IMR-90 (cell line): Measurements from ENCODE around the gene DENND6A. TPM values are rescaled to one million over a fixed set of nuclear protein-coding genes. Genes with fewer than 3 reads are reported as not detected.

Experiments
- ATAC-seq: fragments of 200-7000 bp; cut with Tn5 transposase; 2 replicates; pipeline ENCODE4 v1.9.1; 2020; ENCODE audit warnings: low read depth, mild to moderate bottlenecking, moderate library complexity
- BruUV-seq: library from RNA; stranded (reverse); fragments of 400-500 nt; replicated peaks from 2 replicates; lab custom pipeline; 2021; lab: Mats Ljungman, UMichigan
- CTCF ChIA-PET: fragments of 300-600 bp; formaldehyde crosslinking; extraction: SDS; loops from one replicate; lab custom pipeline; 2021; ENCODE audit warnings: antibody characterized with exemption; lab: Yijun Ruan, JAX
- POLR2A ChIA-PET: fragments of 300-600 bp; sonication (Branson Sonifier 250); formaldehyde crosslinking; loops from one replicate; lab custom pipeline; 2022; ENCODE audit warnings: antibody characterized with exemption; ENCODE audit not compliant: unreplicated experiment; lab: Charles Lee
- DNase-seq: peaks from one replicate; pipeline ENCODE4 v3.0.0; 2013
- H2AFZ ChIP-seq: replicated peaks from 2 replicates; pipeline ENCODE3; 2013; ENCODE audit warnings: low read length, mild to moderate bottlenecking; ENCODE audit not compliant: poor library complexity
- H2AK5ac ChIP-seq: 2 replicates; pipeline ENCODE4 v1.6.1; 2013; ENCODE audit warnings: low read depth, low read length, inconsistent platforms
- H2AK9ac ChIP-seq: replicated peaks from 2 replicates; pipeline ENCODE3; 2013; ENCODE audit warnings: mild to moderate bottlenecking, low read depth, low read length, moderate library complexity; ENCODE audit not compliant: poor library complexity
- H2BK120ac ChIP-seq: 2 replicates; pipeline ENCODE4 v1.6.1; 2013; ENCODE audit warnings: low read depth, low read length, inconsistent platforms
- H2BK15ac ChIP-seq: 3 replicates; pipeline ENCODE4 v1.6.1; 2013; ENCODE audit warnings: low read depth, low read length, inconsistent platforms
- H2BK20ac ChIP-seq: 2 replicates; pipeline ENCODE4 v1.6.1; 2013; ENCODE audit warnings: low read depth, mild to moderate bottlenecking, inconsistent platforms, low read length, moderate library complexity
- H2BK5ac ChIP-seq: 2 replicates; pipeline ENCODE4 v1.6.1; 2013; ENCODE audit warnings: mild to moderate bottlenecking, low read depth, low read length, inconsistent platforms; ENCODE audit not compliant: poor library complexity, severe bottlenecking
- H3K14ac ChIP-seq: replicated peaks from 2 replicates; pipeline ENCODE4 v1.6.1; 2013; ENCODE audit warnings: low read depth, low read length, inconsistent platforms
- H3K18ac ChIP-seq: 2 replicates; pipeline ENCODE4 v1.6.1; 2013; ENCODE audit warnings: low read depth, low read length, control low read depth
- H3K23ac ChIP-seq: 2 replicates; pipeline ENCODE4 v1.6.1; 2013; ENCODE audit warnings: low read depth, low read length, inconsistent platforms
- H3K27ac ChIP-seq: 2 replicates; pipeline ENCODE4 v1.5.1; 2013; ENCODE audit warnings: mild to moderate bottlenecking, control low read depth, low read length; ENCODE audit not compliant: insufficient read depth
- H3K27me3 ChIP-seq: 2 replicates; pipeline ENCODE4 v1.6.1; 2013; ENCODE audit warnings: low read length; ENCODE audit not compliant: control insufficient read depth, insufficient read depth
- H3K36me3 ChIP-seq: 2 replicates; pipeline ENCODE4 v1.6.1; 2013; ENCODE audit warnings: low read length, mixed read lengths; ENCODE audit not compliant: control insufficient read depth, insufficient read depth
- H3K4ac ChIP-seq: 2 replicates; pipeline ENCODE4 v1.6.1; 2013; ENCODE audit warnings: low read depth, low read length, inconsistent platforms
- H3K4me1 ChIP-seq: 2 replicates; pipeline ENCODE4 v1.6.1; 2013; ENCODE audit warnings: low read length, mixed read lengths; ENCODE audit not compliant: control insufficient read depth, insufficient read depth
- H3K4me2 ChIP-seq: 2 replicates; pipeline ENCODE4 v1.6.1; 2013; ENCODE audit warnings: low read depth, mild to moderate bottlenecking, control low read depth, low read length, moderate library complexity
- H3K4me3 ChIP-seq: 2 replicates; pipeline ENCODE4 v1.5.1; 2013; ENCODE audit warnings: low read depth, mild to moderate bottlenecking, control low read depth, low read length, moderate library complexity; ENCODE audit not compliant: insufficient read depth
- H3K56ac ChIP-seq: 2 replicates; pipeline ENCODE4 v1.6.1; 2013; ENCODE audit warnings: low read length, inconsistent platforms; ENCODE audit not compliant: insufficient read depth; ENCODE audit errors: extremely low read depth
- H3K79me1 ChIP-seq, 2 experiments: 2 replicates each; pipeline ENCODE4 v1.6.1; 2013; ENCODE audit warnings: low read length in 2 of 2, inconsistent platforms in 1 of 2, low read depth in 1 of 2
- H3K9ac ChIP-seq: 2 replicates; pipeline ENCODE4 v1.6.1; 2013; ENCODE audit warnings: low read depth, low read length, control low read depth
- H3K9me1 ChIP-seq: 2 replicates; pipeline ENCODE4 v1.6.1; 2013; ENCODE audit warnings: low read length, inconsistent platforms; ENCODE audit not compliant: insufficient read depth
- H3K9me3 ChIP-seq: 2 replicates; pipeline ENCODE4 v1.6.1; 2013; ENCODE audit warnings: low read length; ENCODE audit not compliant: control insufficient read depth, insufficient read depth
- H4K20me1 ChIP-seq: 2 replicates; pipeline ENCODE4 v1.6.1; 2013; ENCODE audit warnings: low read length, inconsistent platforms; ENCODE audit not compliant: insufficient read depth
- H4K5ac ChIP-seq: 2 replicates; pipeline ENCODE4 v1.6.1; 2013; ENCODE audit warnings: mild to moderate bottlenecking, low read depth, low read length, control low read depth
- H4K8ac ChIP-seq, 2 experiments: 2 replicates each; pipeline ENCODE4 v1.6.1; 2013; ENCODE audit warnings: low read depth in 2 of 2, low read length in 2 of 2, control low read depth in 1 of 2, inconsistent platforms in 1 of 2
- H4K91ac ChIP-seq: 2 replicates; pipeline ENCODE4 v1.6.1; 2013; ENCODE audit warnings: low read depth, low read length, inconsistent platforms; ENCODE audit not compliant: insufficient read depth
- BHLHE40 ChIP-seq: fragments of 150-350 bp; IDR thresholded peaks from 2 replicates; pipeline ENCODE4 v1.6.1; 2016; ENCODE audit warnings: mild to moderate bottlenecking, low read depth, low read length
- CEBPB ChIP-seq: IDR thresholded peaks from 2 replicates; pipeline ENCODE4 v1.6.1; 2012; ENCODE audit warnings: low read depth, low read length, improper control_type of control experiment
- CHD1 ChIP-seq: IDR thresholded peaks from 2 replicates; pipeline ENCODE4 v1.6.1; 2012; ENCODE audit warnings: low read depth, low read length, improper control_type of control experiment
- CTCF ChIP-seq: conservative IDR thresholded peaks from 2 replicates; pipeline ENCODE4 v1.5.1; 2012; ENCODE audit warnings: mild to moderate bottlenecking, low read depth, low read length, improper control_type of control experiment
- ELK1 ChIP-seq: fragments of 150-350 bp; IDR thresholded peaks from 2 replicates; pipeline ENCODE4 v1.6.1; 2016; ENCODE audit warnings: low read depth, mild to moderate bottlenecking, low read length, moderate library complexity, borderline replicate concordance
- FOS ChIP-seq: fragments of 150-350 bp; IDR thresholded peaks from 2 replicates; pipeline ENCODE4 v1.6.1; 2016; ENCODE audit warnings: low read depth, low read length
- NFE2L2 ChIP-seq: fragments of 150-350 bp; IDR thresholded peaks from 2 replicates; pipeline ENCODE4 v1.6.1; 2016; ENCODE audit warnings: low read depth, mild to moderate bottlenecking, low read length
- POLR2A ChIP-seq: IDR thresholded peaks from 2 replicates; pipeline ENCODE4 v1.6.1; 2012; ENCODE audit warnings: mild to moderate bottlenecking, low read depth, low read length
- RAD21 ChIP-seq: IDR thresholded peaks from 2 replicates; pipeline ENCODE4 v1.6.1; 2012; ENCODE audit warnings: low read length, improper control_type of control experiment
- RFX5 ChIP-seq: IDR thresholded peaks from 2 replicates; pipeline ENCODE4 v1.8.0; 2012; ENCODE audit warnings: low read depth, mild to moderate bottlenecking, low read length, moderate library complexity
- USF2 ChIP-seq: fragments of 150-350 bp; IDR thresholded peaks from 2 replicates; pipeline ENCODE4 v1.6.1; 2017; ENCODE audit warnings: mild to moderate bottlenecking, antibody characterized with exemption, low read length, low read depth
- WGBS, 2 experiments: methylation state at CpG; one replicate each; pipeline versions ENCODE4 v1.1.5 to v1.1.7; 2013; ENCODE audit warnings: missing lambda C conversion rate in 2 of 2; ENCODE audit not compliant: insufficient read length in 1 of 2; ENCODE audit errors: extremely low coverage in 2 of 2; 5-methylcytosine and 5-hydroxymethylcytosine counted together
- dilution Hi-C: fragments of 300-500 bp; cut with HindIII; formaldehyde crosslinking; loops from one replicate; pipeline ENCODE4 v1.14.3; 2018; ENCODE audit warnings: low sequenced_read_pairs; ENCODE audit not compliant: unreplicated experiment
- in situ Hi-C: fragments of 300-500 bp; cut with MboI; formaldehyde crosslinking; loops from 3 replicates; pipeline ENCODE4 v1.14.3; 2019; ENCODE audit warnings: low sequenced_read_pairs, inconsistent platforms, mixed read lengths
- intact Hi-C: fragments of 100-400 bp; cut with micrococcal nuclease; formaldehyde crosslinking; loops from 2 replicates; pipeline ENCODE4 v1.10.0; 2022
- polyA plus RNA-seq, 3 experiments: library from polyadenylated mRNA; depleted of rRNA; stranded (reverse); fragments of >200 nt; gene quantifications; 2 replicates each; pipeline ENCODE4 v1.2.3, GENCODE V29; 2012; ENCODE audit warnings: low replicate concordance in 1 of 3
- total RNA-seq: library from RNA; depleted of rRNA; stranded (reverse); fragments of >200 nt; gene quantifications from 2 replicates; pipeline ENCODE4 v1.2.3, GENCODE V29; 2012

DENND6A gene
- total and polyA plus RNA-seq, 2 of the 4 experiments (the other 2 are of a cell fraction) = 3.8 to 9.0 TPM

- Histone ChIP-seq H2BK120ac (no peak overlapping the region), H3K4me3 (no peak overlapping the region), H3K23ac (no peak overlapping the region), H3K4me2 (no peak overlapping the region), H3K9ac (no peak overlapping the region), H2AFZ (no peak overlapping the region), H3K36me3 (peaks cover 15% of the 10 kb centered on the region), H2BK20ac (no peak overlapping the region), H2AK9ac (no peak overlapping the region), H2BK15ac (no peak overlapping the region), H4K20me1 (peaks cover 6% of the 10 kb centered on the region; the same call in 1 of the 2 replicates), H3K9me1 (peaks cover 5% of the 10 kb centered on the region), H3K27me3 (no peaks in the 10 kb centered on the region), H3K27ac (no peak overlapping the region), H4K5ac (no peak overlapping the region), H2BK5ac (no peak overlapping the region), H4K8ac (no peak overlapping the region), H3K9me3 (peaks cover 2% of the 10 kb centered on the region; the same call in 1 of the 2 replicates), H3K79me1 (peaks cover 5 to 6% of the 10 kb centered on the region in 2 experiments; a peak in 3 of 4 replicates), H2AK5ac (no peak overlapping the region), H3K4me1 (no peaks in the 10 kb centered on the region), H3K14ac (no peak overlapping the region), H3K18ac (no peak overlapping the region), H3K4ac (no peak overlapping the region), H3K56ac (no peak overlapping the region), H4K91ac (no peak overlapping the region)
- ChIA-PET POLR2A (no interaction called here), CTCF (no interaction called here)
- TF ChIP-seq CHD1 (no peak), RFX5 (no peak), USF2 (no peak), ELK1 (no peak), BHLHE40 (no peak), POLR2A (no peak), RAD21 (no peak), NFE2L2 (no peak), CEBPB (no peak), FOS (no peak), CTCF (no peak)
- WGBS, 2 experiments = 100% methylated on average over 1 of the region's 4 CpGs; no CpG with 5 or more reads in 1 of the 2 experiments
- dilution Hi-C loops = no loop called here
- no peak for ATAC-seq
- in situ Hi-C loops = no loop called here
- no TSS peak for BruUV-seq
- no peak for DNase-seq
- intact Hi-C loops = no loop called here
Measured at GRCh38 chr3:57644740-57645139, 48.1 kb downstream of the DENND6A start.
